ENCODE results near the gene KLF1.
"Not testable (repeated sequence)": the region's sequence is repeated elsewhere in the genome, so short reads cannot be mapped to it uniquely, and the experiment has no call there.

Gene KLF1

GRCh38 chr19:12890787-12891552 lies 4.0 kb upstream of the KLF1 start, which contains the start of gene GCDH:
Gene GCDH (plus strand): TSS chr19:12891160. CDS start chr19:12891305, 145 bp downstream.
- peak; percentile 99 for DNase-seq

DNA sequence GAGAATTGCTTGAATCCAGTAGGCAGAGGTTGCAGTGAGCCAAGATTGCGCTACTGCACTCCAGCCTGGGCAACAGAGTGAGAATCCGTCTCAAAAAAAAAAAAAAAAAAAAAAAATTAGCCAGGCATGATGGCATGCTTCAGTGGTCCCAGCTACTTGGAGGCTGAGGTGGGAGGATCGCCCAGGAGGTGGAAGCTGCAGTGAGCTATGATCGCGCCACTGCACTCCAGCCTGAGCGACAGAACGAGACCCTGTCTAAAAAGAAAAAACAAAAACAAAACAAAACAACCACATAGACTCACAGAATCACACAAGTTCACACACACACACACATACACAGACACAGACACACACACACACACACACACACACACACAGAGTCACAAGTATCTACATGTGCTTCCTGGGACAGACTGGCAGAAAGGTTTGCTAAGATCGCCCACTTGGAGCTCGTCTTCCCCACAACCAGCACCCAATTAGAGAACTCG lies 3.3 kb upstream of the KLF1 start:
- not testable (repeated sequence) for DNase-seq

- DNase-seq: no peak
Observed at GRCh38 chr19:12888006-12888603, 1.1 kb upstream of the KLF1 start.

GRCh38 chr19:12886651-12886968 lies 391 bp downstream of the KLF1 start:
- DNase-seq: no peak

GRCh38 chr19:12885749-12886650 lies 1.0 kb downstream of the KLF1 start:
- DNase-seq: no peak

GRCh38 chr19:12884926-12885748 lies 1.9 kb downstream of the KLF1 start:
- peak; percentile 78 to 82 for DNase-seq

GRCh38 chr19:12884627-12884925 lies 2.4 kb downstream of the KLF1 start:
- DNase-seq: no peak

GRCh38 chr19:12884202-12884601 lies 2.8 kb downstream of the KLF1 start:
- DNase-seq: no peak

GRCh38 chr19:12882589-12882988 lies 4.4 kb downstream of the KLF1 start:
- no peak for DNase-seq

DNA sequence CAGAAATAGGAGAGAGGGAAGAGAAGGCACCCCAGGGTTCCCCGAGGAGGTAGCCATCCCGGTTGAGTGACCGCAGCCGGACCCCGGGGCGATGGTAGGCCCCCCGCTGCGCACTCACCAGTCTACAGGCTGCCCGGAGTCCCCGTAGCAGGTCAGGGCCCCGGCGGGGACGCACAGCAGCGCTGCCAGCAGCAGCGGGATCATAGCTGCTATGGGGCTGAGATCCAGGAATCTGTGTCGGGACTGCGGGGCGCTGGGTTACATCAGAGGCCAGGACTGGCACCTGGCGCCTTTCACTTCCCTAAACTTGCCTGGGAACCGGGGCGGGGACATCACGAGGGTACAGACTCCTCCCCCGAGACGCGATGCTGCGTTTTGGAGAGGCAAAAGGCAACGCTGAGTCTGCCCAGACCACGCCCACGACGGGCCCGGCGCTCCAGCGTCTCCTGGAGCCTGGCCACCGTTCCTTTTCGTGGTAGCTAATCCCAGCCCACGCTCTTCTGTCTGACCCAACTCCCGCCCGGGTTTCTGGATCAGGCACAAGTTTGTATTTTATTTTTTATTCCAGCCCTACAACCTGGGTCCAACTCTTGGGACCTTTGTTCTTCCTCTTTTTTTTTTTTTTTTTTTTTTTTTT lies 5.7 kb downstream of the KLF1 start, which contains the start of gene DNASE2:
DNASE2 (minus strand) TSS at position 278 of the 637 bp plus-strand sequence; CDS start at position 204, 74 bp downstream.
- DNase-seq: peak; percentile 93 to 96

- DNase-seq: peak in 1 of 2 experiments; percentile 44
Observed at GRCh38 chr19:12880551-12881171, 6.3 kb downstream of the KLF1 start.

GRCh38 chr19:12875086-12875485 lies 11.9 kb downstream of the KLF1 start:
- DNase-seq: no peak

- DNase-seq: no peak
Observed at GRCh38 chr19:12873891-12874745, 12.9 kb downstream of the KLF1 start.

- DNase-seq: peak in 1 of 2 experiments; percentile 7
Observed at GRCh38 chr19:12872941-12873890, 13.8 kb downstream of the KLF1 start.

- no peak for DNase-seq
Observed at GRCh38 chr19:12872255-12872654, 14.7 kb downstream of the KLF1 start.

DNA sequence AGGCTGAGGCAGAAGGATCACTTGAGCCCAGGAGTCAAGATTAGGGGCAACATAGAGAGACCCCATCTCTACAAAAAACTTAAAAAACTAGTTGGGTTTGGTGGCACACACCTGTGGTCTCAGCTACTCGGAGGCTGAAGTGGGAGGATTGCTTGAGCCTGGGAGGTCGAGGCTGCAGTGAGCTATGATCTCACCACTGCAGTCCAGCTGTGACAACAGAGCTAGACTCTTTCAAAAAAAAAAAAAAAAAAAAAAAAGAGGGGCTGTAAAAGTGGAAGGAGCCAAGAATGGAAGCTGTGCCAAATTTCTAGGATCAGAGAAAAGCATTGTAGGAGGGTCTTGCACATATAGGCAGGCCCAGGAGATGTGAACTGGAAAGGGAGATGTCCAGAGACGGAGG lies 15.3 kb downstream of the KLF1 start:
- DNase-seq: no peak

DNA sequence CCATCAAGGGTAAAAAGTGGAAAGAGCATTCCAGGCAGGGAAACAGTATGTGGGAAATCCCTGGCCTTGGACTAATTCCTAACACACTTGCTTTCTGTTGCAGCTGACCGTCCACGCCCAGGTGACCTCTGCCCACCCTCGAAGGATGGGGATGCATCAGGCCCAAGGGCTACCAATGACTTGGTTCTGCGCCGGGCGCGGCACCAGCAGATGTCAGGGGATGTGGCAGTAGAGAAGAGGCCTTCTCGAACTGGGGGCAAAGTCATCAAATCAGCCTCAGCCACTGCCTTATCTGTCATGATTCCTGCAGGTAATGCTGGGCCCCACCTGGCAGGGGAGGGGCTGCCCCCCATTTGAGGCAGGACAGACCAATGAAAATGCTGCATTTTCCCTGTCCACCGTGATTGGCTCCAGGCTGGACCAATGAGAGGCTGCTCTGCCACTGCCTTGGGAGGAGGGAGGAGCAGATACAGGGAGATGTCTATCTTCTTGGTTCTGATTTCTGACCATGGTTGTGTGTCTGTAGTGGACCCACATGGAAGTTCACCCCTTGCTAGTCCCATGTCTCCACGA lies 18.4 kb downstream of the KLF1 start:
- no peak for DNase-seq

GRCh38 chr19:12867120-12868099 lies 19.6 kb downstream of the KLF1 start:
- DNase-seq: no peak

All from SHP77 (cell line).